ENCODE data around the gene SNED1. TPM values are rescaled to one million over a fixed set of nuclear protein-coding genes. Genes with fewer than 3 reads are reported as not detected.

The SNED1 gene
- total RNA-seq, 1 experiment from 2014 or later, result 22.0 TPM

DNA sequence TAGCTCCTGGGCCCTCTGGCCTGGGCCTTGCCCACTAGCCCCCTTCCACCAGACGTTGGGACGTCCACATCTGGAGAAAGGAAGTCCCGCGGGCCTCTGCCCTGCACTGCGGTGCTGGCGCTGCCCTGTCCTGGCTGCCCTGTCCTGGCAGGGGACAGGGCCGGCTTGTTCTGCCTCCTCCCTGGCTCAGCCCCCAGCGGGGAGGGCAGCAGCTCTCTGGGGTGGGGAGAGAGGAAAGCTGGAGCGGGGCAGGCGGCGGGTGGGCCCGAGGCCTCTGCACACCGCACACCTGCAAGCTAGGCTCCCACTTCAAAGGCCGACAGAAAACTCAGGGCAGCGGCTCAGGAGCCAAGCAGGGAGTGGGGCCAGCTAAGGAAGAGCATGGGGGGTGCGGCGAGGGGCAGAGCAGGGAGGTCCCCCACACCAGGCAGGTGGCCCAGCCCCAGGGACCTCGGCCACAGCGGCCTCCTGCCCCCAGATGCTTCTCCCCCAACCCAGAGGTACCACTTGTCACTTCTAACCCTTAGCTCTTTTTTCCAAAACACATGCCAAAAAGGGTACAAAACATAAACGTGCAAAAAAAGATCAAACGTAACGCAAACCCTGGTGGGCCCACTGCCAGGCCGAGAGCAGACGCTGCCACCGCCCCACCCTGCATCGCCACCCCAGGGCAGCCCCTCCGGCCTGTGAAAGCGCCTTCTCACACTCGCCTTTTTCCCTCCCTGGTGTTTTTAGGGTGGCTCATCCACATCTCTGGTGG, 13.5 kb downstream of the SNED1 start:
- POLR2A ChIA-PET, result no interaction called here
- no peak for TF ChIP-seq CTCF (IDR thresholded peaks at IDR 0.05; ENCODE audit: unreplicated experiment)
- Mint-ChIP-seq H3K4me1 (ENCODE audit: insufficient read depth, unreplicated experiment) (peaks cover 12% of the 10 kb centered on the region), H3K27me3 (ENCODE audit: insufficient read depth, unreplicated experiment) (no peaks in the 10 kb centered on the region), H3K9me3 (ENCODE audit: unreplicated experiment) (no peaks in the 10 kb centered on the region), H3K27ac (ENCODE audit: low read depth, unreplicated experiment) (no peak overlapping the region), H3K4me3 (ENCODE audit: unreplicated experiment) (no peak overlapping the region), H3K36me3 (ENCODE audit: insufficient read depth, unreplicated experiment) (peaks cover 16% of the 10 kb centered on the region)
- CTCF ChIA-PET, result no interaction called here
- no TSS peak for BruUV-seq (replicated peaks)
- no peak for DNase-seq (ENCODE audit: unreplicated experiment)
- intact Hi-C loops (cut with micrococcal nuclease), result no loop called here

DNA sequence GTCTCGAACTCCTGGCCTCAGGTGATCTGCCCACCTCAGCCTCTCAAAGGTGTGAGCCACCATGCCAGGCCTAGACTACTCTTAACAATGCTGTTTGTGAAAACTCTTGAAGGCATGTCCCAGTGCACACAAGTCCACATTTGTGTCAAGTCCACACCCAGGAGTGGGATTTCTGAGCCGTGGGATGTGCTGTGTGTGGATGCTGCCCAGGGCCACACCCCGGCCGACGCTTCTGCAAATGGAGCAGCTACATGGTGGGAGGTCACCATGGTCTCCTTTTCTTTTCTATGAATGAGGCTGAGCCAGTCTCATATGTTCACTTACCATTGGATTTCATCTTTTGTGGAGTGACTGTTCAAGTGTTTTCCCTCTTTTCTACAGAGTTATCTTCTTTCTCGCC, 15.8 kb downstream of the SNED1 start:
- POLR2A ChIA-PET, result interaction anchor here (1.1 kb wide), 1 partner anchor 16 kb away, joined by 3 read pairs; the partner anchor contains the start of gene SNED1
- Mint-ChIP-seq H3K36me3 (ENCODE audit: insufficient read depth, unreplicated experiment) (peaks cover 23% of the 10 kb centered on the region), H3K27me3 (ENCODE audit: insufficient read depth, unreplicated experiment) (no peaks in the 10 kb centered on the region), H3K27ac (ENCODE audit: low read depth, unreplicated experiment) (no peak overlapping the region), H3K9me3 (ENCODE audit: unreplicated experiment) (no peaks in the 10 kb centered on the region), H3K4me3 (ENCODE audit: unreplicated experiment) (no peak overlapping the region), H3K4me1 (ENCODE audit: insufficient read depth, unreplicated experiment) (peaks cover 7% of the 10 kb centered on the region)
- CTCF ChIA-PET, result no interaction called here
- no peak for DNase-seq (ENCODE audit: unreplicated experiment)
- BruUV-seq (replicated peaks), result no TSS peak
- intact Hi-C loops (cut with micrococcal nuclease), result no loop called here
- TF ChIP-seq CTCF (IDR thresholded peaks at IDR 0.05; ENCODE audit: unreplicated experiment), result no peak

DNA sequence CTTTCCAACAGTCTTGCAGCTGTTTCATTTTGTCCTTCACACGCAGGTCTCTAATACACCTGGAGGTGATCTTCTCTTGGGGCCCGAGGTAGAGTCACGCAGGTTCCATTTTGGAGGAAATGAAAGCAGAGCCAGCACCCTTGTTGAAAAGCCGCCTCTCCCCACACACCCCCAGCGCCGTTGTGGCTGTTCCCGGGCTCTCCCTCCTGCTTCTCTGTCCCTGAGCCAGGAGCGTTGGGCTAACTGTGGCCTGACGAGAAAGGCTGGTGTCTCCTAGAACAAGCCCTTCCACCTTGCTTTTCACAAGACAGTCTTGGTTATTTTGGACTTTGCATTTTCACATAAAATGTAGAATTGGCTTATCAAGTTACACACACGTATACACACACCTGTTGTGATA, 16.3 kb downstream of the SNED1 start:
- H3K4me1 Mint-ChIP-seq (ENCODE audit: insufficient read depth, unreplicated experiment), result peaks cover 2% of the 10 kb centered on the region
- H3K4me3 Mint-ChIP-seq (ENCODE audit: unreplicated experiment), result no peak overlapping the region
- TF ChIP-seq CTCF (IDR thresholded peaks at IDR 0.05; ENCODE audit: unreplicated experiment), result no peak
- DNase-seq (ENCODE audit: unreplicated experiment), result no peak
- H3K9me3 Mint-ChIP-seq (ENCODE audit: unreplicated experiment), result no peaks in the 10 kb centered on the region
- no peaks in the 10 kb centered on the region for H3K27me3 Mint-ChIP-seq (ENCODE audit: insufficient read depth, unreplicated experiment)
- intact Hi-C loops (cut with micrococcal nuclease), result no loop called here
- ChIA-PET POLR2A (no interaction called here), CTCF (no interaction called here)
- H3K36me3 Mint-ChIP-seq (ENCODE audit: insufficient read depth, unreplicated experiment), result peaks cover 23% of the 10 kb centered on the region
- no peak overlapping the region for H3K27ac Mint-ChIP-seq (ENCODE audit: low read depth, unreplicated experiment)
- no TSS peak for BruUV-seq (replicated peaks)

- no peak for TF ChIP-seq CTCF (IDR thresholded peaks at IDR 0.05; ENCODE audit: unreplicated experiment)
- Mint-ChIP-seq H3K27ac (ENCODE audit: low read depth, unreplicated experiment) (no peak overlapping the region), H3K4me1 (ENCODE audit: insufficient read depth, unreplicated experiment) (no peaks in the 10 kb centered on the region), H3K9me3 (ENCODE audit: unreplicated experiment) (no peaks in the 10 kb centered on the region), H3K27me3 (ENCODE audit: insufficient read depth, unreplicated experiment) (no peaks in the 10 kb centered on the region), H3K4me3 (ENCODE audit: unreplicated experiment) (no peak overlapping the region), H3K36me3 (ENCODE audit: insufficient read depth, unreplicated experiment) (peaks cover 23% of the 10 kb centered on the region)
- intact Hi-C loops (cut with micrococcal nuclease), result no loop called here
- CTCF ChIA-PET, result no interaction called here
- no peak for DNase-seq (ENCODE audit: unreplicated experiment)
- POLR2A ChIA-PET, result no interaction called here
- BruUV-seq (replicated peaks), result no TSS peak
Measured at GRCh38 chr2:241015439-241015838, 17.0 kb downstream of the SNED1 start.

Measured in MCF 10A (cell line).